Measurements from ENCODE around the gene SMAD3. TPM values are rescaled to one million over a fixed set of nuclear protein-coding genes. Genes with fewer than 3 reads are reported as not detected.

The SMAD3 gene
- total and polyA plus RNA-seq, 4 donors = 10.9 to 41.6 (median 23.4) TPM

DNA sequence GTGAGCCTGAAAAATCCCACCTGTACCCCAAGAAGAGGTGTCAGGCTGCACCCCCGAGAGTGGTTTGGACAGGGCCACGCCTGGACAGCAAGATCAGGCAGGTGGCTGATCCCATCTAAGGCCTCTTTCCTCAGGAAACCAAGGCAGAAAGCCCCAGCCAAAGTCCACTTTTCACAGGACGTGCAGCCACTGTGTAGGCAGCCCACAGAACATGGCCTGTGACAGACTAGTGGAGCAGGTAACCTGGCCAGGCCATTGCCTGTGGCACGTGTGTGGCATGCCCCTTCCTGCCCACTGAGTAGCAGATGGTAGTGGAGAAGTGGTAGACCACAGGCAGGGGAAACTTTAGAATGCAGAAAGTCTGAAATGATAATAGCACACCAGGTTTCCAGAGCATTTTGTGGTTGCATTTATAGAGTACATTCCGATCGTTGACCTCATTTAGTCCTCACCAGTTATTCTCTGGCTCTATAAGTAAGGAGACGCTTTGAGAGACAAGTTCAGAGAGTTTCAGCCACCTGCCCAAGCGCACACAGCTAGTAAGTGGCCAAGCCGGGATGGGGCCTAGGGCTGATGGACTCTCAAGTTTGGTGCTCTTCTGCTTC, 120.3 kb downstream of the SMAD3 start:
- no peak overlapping the region for H3K4me3 ChIP-seq
- WGBS, 2 donors = 65 to 78% methylated on average over 9 of the region's 9 CpGs
- H3K4me1 ChIP-seq (ENCODE audit: control insufficient read depth in 5 of 5, insufficient read depth in 5 of 5, low read length in 5 of 5) = peaks cover 0 to 54% (median 17%) of the 10 kb centered on the region in 5 donors
- no peak for ATAC-seq (ENCODE audit: insufficient read depth, low FRiP score)
- H3K27ac ChIP-seq (ENCODE audit: low read depth in 1 of 2, low read length in 1 of 2) = peak overlapping the region; percentile 30 to 79
- H3K9me3 ChIP-seq (ENCODE audit: control insufficient read depth in 4 of 4, insufficient read depth in 3 of 4, low read length in 3 of 4) = no peaks in the 10 kb centered on the region
- H3K36me3 ChIP-seq (ENCODE audit: control insufficient read depth in 4 of 4, insufficient read depth in 4 of 4, low read length in 4 of 4) = peaks cover 2 to 36% (median 31%) of the 10 kb centered on the region in 4 donors
- no peak for DNase-seq
- no peaks in the 10 kb centered on the region for H3K27me3 ChIP-seq (ENCODE audit: control insufficient read depth in 3 of 3, insufficient read depth in 3 of 3, low read length in 2 of 3)
- H3K9ac ChIP-seq (ENCODE audit: insufficient read depth in 1 of 2, low read length in 2 of 2) = no peak overlapping the region
- TF ChIP-seq, protein P1, sequence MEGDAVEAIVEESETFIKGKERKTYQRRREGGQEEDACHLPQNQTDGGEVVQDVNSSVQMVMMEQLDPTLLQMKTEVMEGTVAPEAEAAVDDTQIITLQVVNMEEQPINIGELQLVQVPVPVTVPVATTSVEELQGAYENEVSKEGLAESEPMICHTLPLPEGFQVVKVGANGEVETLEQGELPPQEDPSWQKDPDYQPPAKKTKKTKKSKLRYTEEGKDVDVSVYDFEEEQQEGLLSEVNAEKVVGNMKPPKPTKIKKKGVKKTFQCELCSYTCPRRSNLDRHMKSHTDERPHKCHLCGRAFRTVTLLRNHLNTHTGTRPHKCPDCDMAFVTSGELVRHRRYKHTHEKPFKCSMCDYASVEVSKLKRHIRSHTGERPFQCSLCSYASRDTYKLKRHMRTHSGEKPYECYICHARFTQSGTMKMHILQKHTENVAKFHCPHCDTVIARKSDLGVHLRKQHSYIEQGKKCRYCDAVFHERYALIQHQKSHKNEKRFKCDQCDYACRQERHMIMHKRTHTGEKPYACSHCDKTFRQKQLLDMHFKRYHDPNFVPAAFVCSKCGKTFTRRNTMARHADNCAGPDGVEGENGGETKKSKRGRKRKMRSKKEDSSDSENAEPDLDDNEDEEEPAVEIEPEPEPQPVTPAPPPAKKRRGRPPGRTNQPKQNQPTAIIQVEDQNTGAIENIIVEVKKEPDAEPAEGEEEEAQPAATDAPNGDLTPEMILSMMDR (IDR thresholded peaks at IDR 0.05; ENCODE audit: control extremely low read depth, extremely low read depth) = no peak

DNA sequence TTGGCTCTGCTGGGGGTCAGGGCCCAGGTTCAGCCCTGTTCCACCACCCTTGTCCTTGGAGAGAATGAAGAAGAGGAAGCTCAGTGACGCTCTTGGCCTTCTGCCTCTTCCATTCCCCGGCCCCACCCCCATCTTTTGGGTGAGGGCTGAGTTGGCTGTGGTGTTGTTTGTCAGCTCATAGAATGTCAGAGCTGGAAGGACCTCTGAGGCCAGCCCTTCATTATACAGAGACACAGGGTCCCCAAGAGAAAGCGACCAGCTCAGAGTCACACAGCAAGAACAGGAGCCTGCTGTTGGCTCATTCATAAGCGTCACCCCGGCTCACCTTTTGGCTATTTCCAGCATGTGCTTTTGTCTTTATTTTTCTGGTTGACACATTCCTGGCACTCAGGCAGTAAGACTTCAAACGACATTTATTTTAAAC, 120.8 kb downstream of the SMAD3 start:
- peak overlapping the region in 1 of 2 donors; percentile 79 for H3K27ac ChIP-seq (ENCODE audit: low read depth in 1 of 2, low read length in 1 of 2)
- no peaks in the 10 kb centered on the region for H3K9me3 ChIP-seq (ENCODE audit: control insufficient read depth in 4 of 4, insufficient read depth in 3 of 4, low read length in 3 of 4)
- peaks cover 2 to 39% (median 34%) of the 10 kb centered on the region in 4 donors for H3K36me3 ChIP-seq (ENCODE audit: control insufficient read depth in 4 of 4, insufficient read depth in 4 of 4, low read length in 4 of 4)
- no peak overlapping the region for H3K9ac ChIP-seq (ENCODE audit: insufficient read depth in 1 of 2, low read length in 2 of 2)
- no peaks in the 10 kb centered on the region for H3K27me3 ChIP-seq (ENCODE audit: control insufficient read depth in 3 of 3, insufficient read depth in 3 of 3, low read length in 2 of 3)
- DNase-seq = peak; percentile 79 to 86 (median 80)
- TF ChIP-seq, protein P1 (IDR thresholded peaks at IDR 0.05; ENCODE audit: control extremely low read depth, extremely low read depth) = no peak
- 57 to 65% methylated on average over 6 of the region's 6 CpGs for WGBS, 2 donors
- H3K4me1 ChIP-seq (ENCODE audit: control insufficient read depth in 5 of 5, insufficient read depth in 5 of 5, low read length in 5 of 5) = peaks cover 0 to 54% (median 17%) of the 10 kb centered on the region in 5 donors
- H3K4me3 ChIP-seq = no peak overlapping the region
- no peak for ATAC-seq (ENCODE audit: insufficient read depth, low FRiP score)

DNA sequence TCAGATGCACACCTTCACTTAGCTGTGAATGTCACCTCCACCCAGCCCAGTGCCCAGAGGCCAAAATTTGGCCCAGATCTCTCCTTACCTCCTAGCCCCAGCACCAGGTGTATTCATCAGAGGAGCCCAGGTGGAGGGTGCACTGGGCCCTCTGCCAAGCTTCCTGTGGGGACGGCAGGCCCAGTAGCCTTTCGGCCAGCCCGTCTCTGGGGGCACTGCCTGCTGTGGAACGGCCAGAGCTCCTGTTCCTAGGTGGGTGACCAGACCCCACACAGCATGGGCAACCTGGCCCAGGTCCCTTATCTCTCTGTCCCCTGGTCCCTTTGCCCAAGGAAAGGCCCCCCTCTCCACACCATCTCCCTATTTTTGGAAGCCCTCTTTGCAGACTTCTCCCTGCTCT, 121.3 kb downstream of the SMAD3 start:
- Histone ChIP-seq H3K9me3 (ENCODE audit: control insufficient read depth in 4 of 4, insufficient read depth in 3 of 4, low read length in 3 of 4) (no peaks in the 10 kb centered on the region), H3K4me3 (no peak overlapping the region), H3K27me3 (ENCODE audit: control insufficient read depth in 3 of 3, insufficient read depth in 3 of 3, low read length in 2 of 3) (no peaks in the 10 kb centered on the region), H3K9ac (ENCODE audit: insufficient read depth in 1 of 2, low read length in 2 of 2) (no peak overlapping the region), H3K4me1 (ENCODE audit: control insufficient read depth in 5 of 5, insufficient read depth in 5 of 5, low read length in 5 of 5) (peaks cover 0 to 54% (median 17%) of the 10 kb centered on the region in 5 donors), H3K36me3 (ENCODE audit: control insufficient read depth in 4 of 4, insufficient read depth in 4 of 4, low read length in 4 of 4) (peaks cover 2 to 41% (median 35%) of the 10 kb centered on the region in 4 donors), H3K27ac (ENCODE audit: low read depth in 1 of 2, low read length in 1 of 2) (peak overlapping the region; percentile 27 to 79)
- no peak for DNase-seq
- WGBS, 2 donors = 81 to 93% methylated on average over 4 of the region's 4 CpGs
- ATAC-seq (ENCODE audit: insufficient read depth, low FRiP score) = no peak
- TF ChIP-seq, protein P1 (IDR thresholded peaks at IDR 0.05; ENCODE audit: control extremely low read depth, extremely low read depth) = no peak
